Spinal cord (tissue), 10 donors: Measurements from ENCODE around the gene ENDOG. TPM values are rescaled to one million over a fixed set of nuclear protein-coding genes. Genes with fewer than 3 reads are reported as not detected.
"Not testable (repeated sequence)": the region's sequence is repeated elsewhere in the genome, so short reads cannot be mapped to it uniquely, and the experiment has no call there.

ENCODE experiments used
- DNase-seq, 6 donors: peaks; one replicate each; pipeline versions ENCODE4 v3.0.0 to v3.0.0-alpha.2; 2013 to 2015; ENCODE audit warnings: low spot score in 6 of 6, low read depth in 4 of 6
- H3K27ac ChIP-seq: one replicate; pipeline ENCODE4 v1.5.1; 2013; ENCODE audit warnings: low read depth, low read length, control low read depth
- H3K27me3 ChIP-seq: one replicate; pipeline ENCODE4 v1.6.1; 2013; ENCODE audit warnings: low read length; ENCODE audit not compliant: control insufficient read depth, insufficient read depth
- H3K36me3 ChIP-seq: one replicate; pipeline ENCODE4 v1.6.1; 2013; ENCODE audit warnings: low read length; ENCODE audit not compliant: control insufficient read depth, insufficient read depth
- H3K4me1 ChIP-seq: one replicate; pipeline ENCODE4 v1.6.1; 2013; ENCODE audit warnings: low read length; ENCODE audit not compliant: control insufficient read depth, insufficient read depth
- H3K4me3 ChIP-seq: one replicate; pipeline ENCODE4 v1.5.1; 2013; ENCODE audit warnings: low read depth, low read length, control low read depth
- H3K9me3 ChIP-seq: one replicate; pipeline ENCODE4 v1.6.1; 2013; ENCODE audit warnings: low read length; ENCODE audit not compliant: control insufficient read depth, insufficient read depth
- WGBS: methylation state at CpG from one replicate; pipeline ENCODE4 v1.1.5; 2013; ENCODE audit warnings: missing lambda C conversion rate; ENCODE audit not compliant: insufficient coverage; 5-methylcytosine and 5-hydroxymethylcytosine counted together
- polyA plus RNA-seq, 2 donors: library from polyadenylated mRNA; unstranded; fragments of 120-200 nt; gene quantifications; one replicate each; pipeline ENCODE4 v1.2.1, GENCODE V29; 2013; ENCODE audit not compliant: insufficient read length in 2 of 2
- total RNA-seq, 2 donors: library from RNA; depleted of rRNA in 1 of 2; stranded (reverse); fragments of 120-200 nt in 1 of 2; fragments of >200 nt in 1 of 2; gene quantifications; one replicate each; pipeline versions ENCODE4 v1.2.3 to v1.2.4, GENCODE V29; 2013 to 2014
- donor health status: healthy.

ENDOG gene
- total and polyA plus RNA-seq, 4 donors: 14.2 to 36.9 (median 31.8) TPM

DNA sequence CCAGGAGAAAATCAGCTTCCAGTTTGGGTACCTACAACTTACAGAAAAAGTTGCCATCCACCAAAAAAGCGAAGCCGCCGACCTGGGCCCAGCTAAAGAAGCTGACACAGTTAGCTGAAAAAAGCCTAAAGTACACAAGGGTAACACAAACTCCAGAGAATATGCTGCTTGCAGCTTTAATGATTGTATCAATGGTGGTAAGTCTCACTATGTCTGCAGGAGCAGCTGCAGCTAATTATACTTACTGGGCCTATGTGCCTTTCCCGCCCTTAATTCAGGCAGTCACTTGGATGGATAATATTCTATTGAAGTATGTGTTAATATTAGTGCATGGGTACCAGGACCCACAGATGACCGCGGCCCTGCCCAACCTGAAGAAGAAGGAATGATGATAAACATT, 36.2 kb downstream of the ENDOG start:
- no CpG with 5 or more reads among the region's 6 CpGs for WGBS
- not testable (repeated sequence) for H3K9me3 ChIP-seq

GRCh38 chr9:128858476-128858875, 40.2 kb downstream of the ENDOG start:
- not testable (repeated sequence) for H3K36me3 ChIP-seq, H3K4me3 ChIP-seq, H3K27me3 ChIP-seq, H3K27ac ChIP-seq, H3K9me3 ChIP-seq, DNase-seq, H3K4me1 ChIP-seq
- 94% methylated on average over 6 of the region's 7 CpGs for WGBS

More for the DNA sequence above, 36.2 kb downstream of the ENDOG start:
- not testable (repeated sequence) for H3K27me3 ChIP-seq, H3K4me1 ChIP-seq, H3K27ac ChIP-seq, H3K36me3 ChIP-seq, H3K4me3 ChIP-seq
- peak in 1 of 6 donors; percentile 26 for DNase-seq

DNA sequence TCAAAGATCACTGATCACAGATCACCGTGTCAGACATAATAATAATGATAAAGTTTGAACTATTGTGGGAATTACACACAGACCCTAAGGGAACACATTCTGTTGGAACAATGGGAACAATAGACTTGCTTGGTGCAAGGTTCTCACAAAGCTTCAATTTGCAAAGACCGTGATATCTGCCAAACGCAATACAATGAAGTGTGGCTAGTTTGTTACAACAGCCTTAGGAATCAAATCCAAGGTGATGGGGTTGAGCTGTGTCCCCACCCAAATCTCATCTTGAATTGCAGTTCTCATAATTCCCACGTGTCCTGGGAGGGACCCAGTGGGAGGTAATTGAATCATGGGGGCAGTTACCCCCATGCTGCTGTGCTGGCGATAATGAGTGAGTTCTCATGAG, 42.6 kb downstream of the ENDOG start:
- 62% methylated on average over 3 of the region's 5 CpGs for WGBS
- Histone ChIP-seq H3K4me3 (no peak overlapping the region), H3K4me1 (peaks cover 3% of the 10 kb centered on the region), H3K9me3 (no peaks in the 10 kb centered on the region), H3K27ac (no peak overlapping the region), H3K27me3 (no peaks in the 10 kb centered on the region), H3K36me3 (no peaks in the 10 kb centered on the region)
- no peak for DNase-seq

DNA sequence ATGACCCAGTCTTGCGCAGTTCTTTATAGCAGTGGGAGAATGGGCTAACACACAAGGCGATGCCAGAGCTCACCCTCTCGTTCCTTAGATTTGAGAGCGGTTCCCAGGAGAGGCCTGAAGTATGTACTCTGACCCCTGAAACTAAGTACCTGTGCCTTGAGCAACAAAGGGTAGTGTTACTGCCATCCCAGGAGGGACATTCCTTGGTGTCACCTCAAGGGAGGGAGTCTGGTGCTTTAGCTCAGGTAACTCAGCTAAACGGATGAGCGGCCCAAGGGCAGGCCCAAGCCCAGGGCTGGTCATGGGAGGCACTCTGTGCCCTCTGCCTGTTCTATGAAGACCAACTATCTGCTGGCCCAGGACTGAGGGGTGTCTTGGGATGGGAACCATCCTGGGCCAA, 43.2 kb downstream of the ENDOG start:
- H3K9me3 ChIP-seq: no peaks in the 10 kb centered on the region
- H3K4me1 ChIP-seq: peaks cover 3% of the 10 kb centered on the region
- H3K27me3 ChIP-seq: no peaks in the 10 kb centered on the region
- no peaks in the 10 kb centered on the region for H3K36me3 ChIP-seq
- DNase-seq: no peak
- H3K4me3 ChIP-seq: no peak overlapping the region
- WGBS: 90% methylated on average over 5 of the region's 6 CpGs
- H3K27ac ChIP-seq: no peak overlapping the region

- H3K36me3 ChIP-seq: no peaks in the 10 kb centered on the region
- no peaks in the 10 kb centered on the region for H3K27me3 ChIP-seq
- WGBS: 94% methylated on average over 6 of the region's 6 CpGs
- H3K9me3 ChIP-seq: no peaks in the 10 kb centered on the region
- H3K4me3 ChIP-seq: no peak overlapping the region
- peaks cover 3% of the 10 kb centered on the region for H3K4me1 ChIP-seq
- H3K27ac ChIP-seq: no peak overlapping the region
- no peak for DNase-seq
These were observed 44.1 kb downstream of the ENDOG start for GRCh38 chr9:128862401-128862851.

GRCh38 chr9:128863647-128864046, 45.3 kb downstream of the ENDOG start:
- H3K36me3 ChIP-seq: no peaks in the 10 kb centered on the region
- H3K27ac ChIP-seq: no peak overlapping the region
- peak in 2 of 6 donors; percentile 22 to 56 for DNase-seq
- H3K4me1 ChIP-seq: peaks cover 3% of the 10 kb centered on the region
- 32% methylated on average over 10 of the region's 10 CpGs for WGBS
- H3K9me3 ChIP-seq: no peaks in the 10 kb centered on the region
- no peak overlapping the region for H3K4me3 ChIP-seq
- no peaks in the 10 kb centered on the region for H3K27me3 ChIP-seq

GRCh38 chr9:128870128-128870940, 52.0 kb downstream of the ENDOG start:
- no peak for DNase-seq
- no peak overlapping the region for H3K4me3 ChIP-seq
- H3K9me3 ChIP-seq: no peaks in the 10 kb centered on the region
- H3K27me3 ChIP-seq: no peaks in the 10 kb centered on the region
- no CpG with 5 or more reads among the region's 7 CpGs for WGBS
- no peak overlapping the region for H3K27ac ChIP-seq
- peaks cover under 1% of the 10 kb centered on the region for H3K4me1 ChIP-seq
- H3K36me3 ChIP-seq: peaks cover 4% of the 10 kb centered on the region

GRCh38 chr9:128870941-128871265, 52.6 kb downstream of the ENDOG start:
- not testable (repeated sequence) for H3K4me1 ChIP-seq, H3K9me3 ChIP-seq, H3K36me3 ChIP-seq, H3K27me3 ChIP-seq, H3K27ac ChIP-seq, H3K4me3 ChIP-seq, DNase-seq
- 100% methylated on average over 6 of the region's 7 CpGs for WGBS
